Activated T-helper 9 cell treated with anti-CD3 and anti-CD28 coated beads, Interleukin-2, amount 50 U/mL, for 16 hours (primary cell): ENCODE measurements around the gene SETBP1.

Experiments
- DNase-seq: peaks from one replicate; pipeline ENCODE4 v3.0.0-alpha.2; 2020; ENCODE audit warnings: low read depth

SETBP1 gene

GRCh38 chr18:44841752-44842587 is 161.3 kb downstream of the SETBP1 start:
- DNase-seq, result no peak

GRCh38 chr18:44842588-44843412 is 162.1 kb downstream of the SETBP1 start:
- DNase-seq, result no peak

GRCh38 chr18:44844486-44844885 is 163.8 kb downstream of the SETBP1 start:
- DNase-seq, result no peak

GRCh38 chr18:44846450-44846849 is 165.8 kb downstream of the SETBP1 start:
- DNase-seq, result no peak

DNA sequence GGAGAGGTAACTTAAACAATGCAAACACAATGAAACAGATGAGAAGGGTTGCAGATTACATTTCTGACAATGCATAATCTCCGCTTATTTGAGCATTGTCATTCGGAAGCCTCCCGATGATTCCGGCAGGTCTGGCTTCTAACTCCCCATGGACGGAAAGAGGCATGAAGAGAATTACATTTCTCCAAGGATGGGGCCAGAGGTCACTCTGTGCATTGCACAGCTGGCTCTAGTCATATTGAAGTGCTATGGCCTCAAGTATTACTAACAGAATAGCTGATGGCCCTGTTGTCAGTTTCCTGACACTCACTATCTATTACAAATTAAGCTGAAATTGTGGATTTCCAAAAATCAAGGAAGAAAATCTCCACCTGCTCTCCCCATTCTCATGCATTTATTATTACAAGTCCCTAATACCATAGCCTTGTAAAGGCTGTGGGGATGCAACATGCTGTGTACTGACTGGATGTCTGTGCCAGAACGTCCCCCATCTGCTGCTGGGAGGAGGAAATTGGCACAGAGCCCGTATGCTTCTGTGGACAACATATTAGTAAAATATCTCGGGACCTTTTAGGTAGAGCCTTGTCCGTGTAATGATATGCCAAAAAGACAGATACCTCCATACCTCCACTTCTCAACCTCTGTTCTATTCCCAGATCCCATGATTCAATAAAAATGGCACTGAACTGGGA is 168.1 kb downstream of the SETBP1 start:
- no peak for DNase-seq

GRCh38 chr18:44849361-44849760 is 168.7 kb downstream of the SETBP1 start:
- no peak for DNase-seq

GRCh38 chr18:44850001-44850400 is 169.3 kb downstream of the SETBP1 start:
- DNase-seq, result no peak

DNA sequence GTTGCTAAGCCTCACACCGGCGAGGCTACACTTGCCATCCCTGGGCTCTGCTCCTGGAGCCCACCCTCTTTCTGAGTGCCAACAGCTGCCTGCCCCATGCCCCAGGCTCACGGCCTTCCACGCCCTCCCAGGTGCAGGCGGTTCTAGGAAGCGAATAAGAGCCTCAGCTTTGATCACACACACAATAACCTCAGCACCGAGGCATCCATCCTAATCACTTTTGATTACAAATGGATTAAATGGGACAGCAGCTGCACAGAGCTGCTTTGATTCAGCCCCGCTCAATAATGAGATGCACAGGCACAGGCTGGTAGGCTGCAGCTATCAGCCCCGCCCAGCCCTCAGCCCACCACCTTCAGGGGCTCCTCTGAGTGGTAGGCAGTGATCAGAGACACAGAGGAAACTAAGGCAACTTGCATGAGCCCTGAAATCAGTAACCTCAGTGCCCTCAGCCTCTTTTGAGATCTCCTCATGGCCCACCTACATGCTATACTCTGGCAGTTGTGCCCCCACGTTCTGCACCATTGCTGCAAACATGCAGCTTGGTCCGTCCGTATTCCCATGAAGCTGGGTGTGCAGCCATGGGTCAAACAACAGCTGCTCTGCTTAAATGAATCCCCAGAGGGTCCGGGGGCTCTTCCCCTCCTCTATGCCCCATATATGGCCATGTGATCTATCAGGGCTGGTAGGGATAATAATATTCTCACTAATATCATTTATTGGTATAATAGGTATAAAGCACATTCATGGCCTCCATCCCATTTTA is 171.4 kb downstream of the SETBP1 start:
- no peak for DNase-seq

DNA sequence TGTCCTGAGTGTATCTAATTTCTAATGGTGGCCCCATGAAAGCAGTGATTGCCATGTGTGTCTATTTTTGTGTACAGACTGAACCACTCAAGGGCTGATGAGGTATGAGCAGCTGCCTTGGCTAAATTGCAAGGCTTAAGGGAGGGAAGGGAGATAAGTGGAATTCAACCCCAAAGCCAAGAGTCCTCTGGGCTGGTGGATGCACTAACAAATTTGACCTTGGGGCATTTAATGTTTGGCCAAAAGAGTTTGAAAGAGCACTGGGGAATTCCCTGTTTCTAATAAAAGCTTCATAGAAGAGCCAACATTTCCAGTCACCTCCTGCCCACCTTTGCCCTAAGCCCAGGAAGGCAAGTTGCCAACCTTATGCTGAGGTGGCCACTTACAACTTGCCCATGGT is 172.1 kb downstream of the SETBP1 start:
- no peak for DNase-seq

DNA sequence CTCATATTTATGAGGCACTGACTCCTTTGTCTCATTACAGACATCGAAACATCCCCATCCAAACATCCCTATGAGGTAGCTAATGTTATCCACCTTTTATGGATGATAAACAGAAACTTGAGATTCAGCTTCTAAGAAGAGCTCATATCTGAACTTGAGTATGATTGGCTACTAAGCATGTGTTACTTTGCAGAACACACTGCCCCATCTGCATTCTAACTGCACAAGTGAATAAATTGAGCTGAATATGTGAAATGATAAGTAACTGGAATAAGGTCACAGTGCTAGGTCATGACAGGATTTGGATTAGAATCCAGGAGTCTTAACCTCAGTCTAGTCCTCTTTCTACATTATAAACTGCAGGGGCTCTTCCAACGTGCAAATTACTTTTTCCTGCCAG is 172.7 kb downstream of the SETBP1 start:
- no peak for DNase-seq

- DNase-seq, result no peak
These were observed 175.0 kb downstream of the SETBP1 start for GRCh38 chr18:44855681-44856080.

DNA sequence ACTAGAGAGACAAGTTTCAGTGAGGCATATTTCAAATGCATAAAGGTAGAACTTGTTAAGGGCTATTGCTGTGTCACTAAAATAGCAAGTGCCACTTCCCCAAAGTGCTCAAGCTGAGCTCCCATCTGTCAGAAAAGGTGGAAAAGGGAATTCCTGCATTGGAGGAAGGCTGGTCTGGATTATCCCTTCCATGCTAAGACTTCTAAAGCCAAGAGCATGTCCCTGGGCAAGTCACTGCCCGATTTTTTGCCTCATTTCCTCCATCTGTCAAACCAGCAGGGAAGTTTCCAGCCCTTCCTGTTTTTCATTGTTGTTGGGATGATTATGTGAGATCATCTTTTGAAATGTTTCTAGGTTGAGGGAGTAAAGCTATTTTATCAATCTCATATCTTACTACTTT is 175.5 kb downstream of the SETBP1 start:
- no peak for DNase-seq

DNA sequence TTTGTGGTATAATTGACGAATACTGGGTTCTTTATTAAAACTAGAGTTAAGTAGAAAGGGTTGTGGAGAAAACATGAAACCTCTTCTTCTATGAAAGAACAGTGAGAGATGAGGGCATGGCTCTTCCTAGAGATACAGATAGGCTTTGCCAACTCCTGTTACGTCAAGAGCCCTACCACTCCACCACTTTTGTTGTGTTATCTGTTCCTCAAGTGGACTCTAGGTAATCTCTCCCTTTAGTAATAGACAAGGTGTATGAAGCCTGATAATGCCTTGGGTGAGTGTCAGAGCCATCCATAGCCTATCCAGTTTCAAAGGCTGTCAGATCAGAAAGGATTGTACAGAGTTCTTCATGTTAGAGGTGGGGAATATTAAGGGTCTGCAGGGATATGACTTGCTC is 176.4 kb downstream of the SETBP1 start:
- DNase-seq, result no peak

DNA sequence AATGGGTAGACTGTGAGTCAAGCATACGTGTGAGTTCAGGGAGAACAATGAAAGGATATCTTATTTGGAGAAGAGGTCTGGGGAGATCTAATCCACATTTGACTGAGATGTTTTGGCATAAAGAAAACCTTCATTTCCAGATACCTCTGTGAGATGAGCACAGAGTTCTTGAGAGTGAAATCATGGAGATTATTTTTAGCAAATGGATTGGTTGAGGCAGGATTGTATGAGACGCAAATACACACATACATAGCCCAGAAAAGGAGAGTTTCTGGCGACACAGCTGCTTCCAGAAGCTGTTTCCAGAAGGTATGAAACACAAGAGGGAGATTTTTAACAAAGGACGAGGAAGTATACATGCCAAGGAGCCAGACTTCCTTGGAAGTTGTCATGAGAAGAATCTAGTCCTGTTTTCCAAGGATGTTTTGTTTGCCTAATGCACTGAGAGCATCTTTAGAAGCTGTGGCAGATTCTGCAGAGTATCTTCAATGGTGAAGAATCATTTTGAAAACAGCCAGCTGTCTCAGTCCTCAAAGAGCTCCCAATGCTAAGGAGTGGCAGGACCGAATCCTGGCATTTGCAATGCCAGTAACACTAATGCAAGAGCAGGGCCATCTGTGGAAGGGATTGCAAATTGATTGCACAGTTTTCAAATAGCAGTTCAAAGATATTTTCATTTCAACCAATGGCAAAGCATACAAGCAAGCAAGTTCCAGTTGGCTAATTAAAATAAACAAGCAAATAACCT is 177.2 kb downstream of the SETBP1 start:
- no peak for DNase-seq

DNA sequence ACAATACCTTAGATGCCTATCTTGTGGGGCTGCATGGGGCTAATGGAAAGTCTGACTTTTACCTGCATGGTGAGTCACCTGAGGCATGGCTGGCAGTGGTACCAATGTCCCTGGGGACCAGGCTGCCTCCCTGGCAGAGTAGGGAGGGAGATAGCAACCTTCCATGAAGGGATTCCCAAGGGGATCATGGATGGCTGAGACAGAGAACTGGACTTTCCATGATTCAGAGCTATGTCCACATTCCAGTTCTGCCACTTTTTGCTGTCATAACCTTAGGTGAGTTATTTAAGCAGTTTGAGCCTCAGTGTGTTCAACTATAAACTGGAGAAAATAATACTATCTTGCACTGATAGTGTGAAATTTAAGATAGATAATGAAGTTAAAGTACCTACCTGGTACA is 178.6 kb downstream of the SETBP1 start:
- DNase-seq, result no peak

GRCh38 chr18:44859751-44860439 is 179.2 kb downstream of the SETBP1 start:
- no peak for DNase-seq

GRCh38 chr18:44862112-44862511 is 181.4 kb downstream of the SETBP1 start:
- DNase-seq, result no peak

DNA sequence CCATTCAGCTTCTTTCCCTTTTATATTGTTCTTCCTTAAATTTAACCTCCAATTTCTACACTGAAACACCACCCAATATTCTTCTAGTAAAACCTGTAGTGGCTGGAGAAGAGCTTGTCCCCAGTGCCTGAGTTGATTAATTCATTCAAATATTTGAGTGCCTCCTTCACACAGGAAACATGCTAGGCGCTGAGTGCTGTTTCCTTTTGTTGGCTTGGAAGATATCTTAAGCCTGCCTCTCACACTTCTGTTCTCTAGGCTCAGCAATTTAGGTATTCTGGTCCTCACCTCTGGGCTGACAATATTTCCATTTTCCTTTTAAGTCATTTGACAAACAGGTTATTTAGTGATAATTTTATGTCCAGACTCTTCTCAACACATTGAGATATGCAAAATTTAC is 185.4 kb downstream of the SETBP1 start:
- no peak for DNase-seq

DNA sequence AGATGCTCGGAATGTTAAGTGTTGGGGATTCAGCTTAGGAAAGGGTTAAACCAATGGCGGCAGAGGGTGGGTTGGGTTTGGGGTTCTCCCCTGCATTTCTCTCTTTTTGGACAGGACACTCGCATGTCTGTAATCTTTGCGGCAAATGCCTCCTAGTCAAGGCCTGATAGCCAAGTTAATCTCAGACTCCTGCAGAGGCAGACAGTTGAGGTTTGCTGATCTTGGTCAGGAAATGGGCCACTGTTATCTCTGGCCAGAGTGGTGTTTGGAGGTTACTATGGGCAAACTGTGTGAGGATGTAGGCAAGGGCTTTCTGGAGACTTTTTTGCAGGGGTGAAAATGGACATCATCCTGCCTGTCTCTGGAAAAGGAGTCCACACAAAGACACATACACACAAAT is 188.8 kb downstream of the SETBP1 start:
- no peak for DNase-seq

DNA sequence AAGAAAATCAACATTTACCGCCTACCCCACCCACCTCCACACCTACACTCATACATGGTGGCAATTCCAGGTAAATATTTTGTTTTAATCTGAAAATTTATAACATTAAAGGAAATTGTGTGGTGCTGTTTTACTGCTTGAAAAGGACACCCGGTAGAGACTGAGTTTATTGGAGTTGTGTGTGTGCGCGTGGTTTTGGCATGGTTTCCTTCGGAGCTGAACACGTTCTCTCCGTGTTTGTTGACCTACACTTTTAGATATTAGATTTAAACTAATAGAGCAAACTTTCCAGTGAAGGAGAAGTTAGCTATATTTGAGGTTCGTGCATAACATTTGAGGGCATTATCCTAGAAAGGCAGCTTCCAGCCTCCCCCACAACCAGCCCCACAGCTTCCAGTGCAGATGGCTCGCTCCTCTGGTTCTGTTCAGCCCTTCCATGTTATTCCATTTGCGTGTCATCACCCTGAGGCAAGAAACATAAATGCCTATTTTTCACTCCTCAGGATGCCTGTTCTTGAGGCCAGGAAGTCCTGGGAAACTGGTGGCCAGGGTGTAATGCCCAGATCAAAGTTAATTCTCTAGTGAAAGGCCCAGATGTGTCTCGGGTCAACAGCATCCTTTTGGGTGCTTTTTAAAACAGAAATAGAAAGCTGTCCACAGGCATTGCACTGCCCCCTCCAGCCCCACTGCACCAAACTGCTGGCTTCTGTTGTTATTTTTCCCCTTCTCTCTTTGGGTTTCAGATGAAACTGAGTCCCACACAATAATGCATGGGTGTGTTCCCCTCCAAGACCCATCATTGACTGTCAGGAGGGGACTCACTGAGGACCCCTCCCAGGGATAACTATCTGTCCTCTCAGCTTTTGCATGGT is 190.2 kb downstream of the SETBP1 start:
- no peak for DNase-seq
